GM12892 (cell line): Measurements from ENCODE around the gene NFIB.

ENCODE experiments used
- POLR2A ChIP-seq: IDR thresholded peaks from 2 replicates; pipeline ENCODE4 v1.6.1; 2011; ENCODE audit warnings: low read depth, low read length, control low read depth
- POLR2AphosphoS5 ChIP-seq: IDR thresholded peaks from 2 replicates; pipeline ENCODE4 v1.6.1; 2011; ENCODE audit warnings: low read depth, low read length, control low read depth
- TAF1 ChIP-seq: IDR thresholded peaks from 2 replicates; pipeline ENCODE4 v1.6.1; 2011; ENCODE audit warnings: low read depth, mild to moderate bottlenecking, control low read depth, low read length, borderline replicate concordance

DNA sequence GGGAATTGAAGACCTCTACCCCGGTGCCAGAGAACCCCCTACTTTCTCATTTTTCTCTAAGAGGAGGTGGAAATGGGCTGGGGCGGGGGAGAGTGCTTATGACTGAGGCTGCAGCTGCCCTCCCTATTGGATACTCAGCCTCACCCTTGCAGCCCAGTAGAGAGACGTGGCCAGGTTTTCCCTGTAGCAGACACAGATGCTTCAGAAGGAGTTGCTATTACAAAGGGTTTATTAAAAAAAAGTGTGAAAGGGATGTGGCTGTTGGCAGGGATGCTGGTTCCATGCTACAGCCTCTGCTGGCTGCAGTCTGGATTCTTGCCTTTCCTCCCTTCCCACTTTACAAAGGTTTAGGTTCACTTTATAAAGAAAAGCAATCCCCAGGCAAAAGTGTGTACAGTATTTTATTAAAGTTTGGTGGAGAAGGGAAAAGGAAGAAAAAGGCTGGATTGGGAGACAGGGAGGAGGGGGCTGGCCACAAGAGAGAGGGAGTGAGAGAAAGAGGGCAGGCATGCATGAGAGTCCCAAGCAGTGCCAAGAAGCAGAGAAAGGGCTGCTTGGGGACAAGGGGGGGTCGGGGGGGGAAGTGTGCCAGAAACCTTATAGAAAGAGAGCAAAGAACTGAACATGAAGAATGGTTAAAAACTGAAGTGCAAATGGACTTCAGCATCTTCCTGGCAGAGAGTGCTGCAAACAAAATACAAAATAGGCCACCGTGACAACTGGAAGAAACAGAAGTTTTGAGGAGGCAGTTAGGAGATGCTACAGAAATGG is 29.5 kb upstream of the NFIB start:
- TF ChIP-seq POLR2A (no peak), POLR2AphosphoS5 (no peak), TAF1 (no peak)
